CD4-positive, alpha-beta T cell treated with Interleukin-12 subunit alpha and Interleukin-12 subunit beta, for 1 hour (primary cell): ENCODE data around the gene COL27A1.
"Not testable (repeated sequence)": the region's sequence is repeated elsewhere in the genome, so short reads cannot be mapped to it uniquely, and the experiment has no call there.

Experiments used
- DNase-seq: peaks from one replicate; pipeline ENCODE4 v3.0.0-alpha.2; 2020

COL27A1 gene

GRCh38 chr9:114311571-114312512 lies 156.5 kb downstream of the COL27A1 start:
- DNase-seq: no peak

- no peak for DNase-seq
Observed at GRCh38 chr9:114312513-114312875, 157.2 kb downstream of the COL27A1 start.

GRCh38 chr9:114313186-114313585 lies 157.8 kb downstream of the COL27A1 start:
- no peak for DNase-seq

DNA sequence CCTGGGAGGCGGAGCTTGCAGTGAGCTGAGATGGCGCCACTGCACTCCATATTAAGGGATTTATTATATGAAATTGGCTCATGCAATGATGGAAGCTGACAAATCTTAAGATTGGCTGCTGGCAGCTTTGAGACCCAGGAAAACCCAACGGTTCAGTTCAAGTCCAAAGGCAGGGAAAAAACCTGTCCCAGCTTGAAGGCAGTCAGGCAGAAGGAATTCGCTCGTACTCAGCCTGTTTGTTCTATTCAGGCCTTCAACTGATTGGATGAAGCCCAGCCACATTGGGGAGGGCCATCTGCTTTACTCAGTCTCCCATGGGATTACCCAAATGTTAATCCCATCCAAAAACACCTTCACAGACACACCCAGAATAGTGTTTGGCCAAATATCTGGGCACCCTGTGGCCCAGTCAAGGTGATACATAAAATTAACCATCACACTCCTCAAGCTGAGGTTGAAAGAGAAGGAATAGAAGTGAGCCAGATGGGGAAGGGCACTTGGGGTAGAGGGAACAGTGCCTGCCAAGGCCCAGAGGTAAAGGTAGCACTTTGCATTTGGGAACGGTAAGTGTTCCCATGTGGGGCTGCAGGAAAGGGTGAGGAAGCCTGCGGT lies 159.0 kb downstream of the COL27A1 start:
- no peak for DNase-seq

DNA sequence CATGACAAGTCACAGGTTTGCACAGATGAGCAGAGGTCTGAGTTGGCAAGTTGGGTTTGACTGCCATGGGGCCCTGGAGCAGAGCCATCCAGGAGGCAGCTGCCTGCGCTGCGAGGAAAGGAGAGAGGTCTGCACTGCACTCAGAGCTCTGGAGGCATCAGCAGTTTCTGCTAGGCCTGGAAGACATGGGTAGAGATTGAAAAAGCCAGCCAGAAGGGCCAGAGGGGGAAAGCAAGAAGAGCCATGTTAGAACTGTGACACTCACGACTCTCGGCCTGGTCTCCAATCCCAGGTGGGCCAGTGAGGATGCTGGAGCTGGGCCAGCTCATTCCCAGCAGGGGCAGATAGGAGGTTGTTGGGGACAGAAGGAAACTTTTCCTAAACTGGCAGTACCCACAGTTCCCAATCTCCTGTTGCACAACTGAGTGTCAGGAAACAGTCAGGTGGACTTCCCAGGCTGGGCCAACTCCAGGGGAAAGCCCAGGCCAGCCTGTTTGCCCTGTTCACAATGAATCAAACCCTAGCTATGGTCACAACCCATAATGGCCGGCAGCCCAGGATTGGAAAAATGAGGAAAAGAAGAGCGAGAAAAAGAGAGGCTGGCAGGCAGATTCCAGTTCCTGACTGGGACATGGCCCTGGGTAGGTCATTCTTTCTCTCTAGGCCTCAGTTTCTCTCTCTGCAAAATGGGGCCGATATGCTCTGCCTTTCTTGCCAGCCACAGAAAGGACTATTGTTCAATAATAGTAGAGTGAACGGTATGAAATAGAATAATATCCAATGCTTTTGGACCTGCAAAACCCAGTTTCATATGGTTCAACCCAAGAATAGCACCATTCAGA lies 159.8 kb downstream of the COL27A1 start:
- DNase-seq: no peak

DNA sequence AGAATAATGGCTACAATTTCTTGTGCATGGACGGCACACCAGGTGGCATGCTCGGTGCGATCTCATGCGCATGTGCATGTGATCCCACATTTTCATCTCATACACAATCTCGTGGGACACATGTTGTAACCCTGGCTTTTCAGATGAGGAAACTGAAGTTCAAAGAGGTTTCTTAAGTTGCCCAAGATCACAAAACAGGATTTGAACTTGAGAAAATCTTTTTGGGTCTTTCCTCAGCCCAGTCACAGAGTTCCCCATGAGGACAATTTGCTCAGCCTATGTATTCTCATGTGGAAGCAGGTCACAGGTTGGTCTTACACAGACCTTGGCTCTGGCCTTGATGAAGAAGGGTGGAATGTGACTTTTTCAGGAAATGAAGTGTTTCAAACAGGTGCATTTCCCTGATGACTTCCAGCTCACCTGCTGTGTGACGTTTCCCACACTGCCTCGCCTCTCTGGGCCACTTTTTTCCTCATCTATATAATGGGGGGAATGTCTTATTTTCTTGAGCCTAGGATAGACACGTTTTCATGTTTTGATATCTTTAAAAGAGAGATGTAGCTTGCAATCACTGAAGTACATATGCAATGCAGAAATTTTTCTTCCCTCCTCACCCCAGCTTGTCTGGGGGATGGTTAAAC lies 160.5 kb downstream of the COL27A1 start:
- DNase-seq: no peak

- no peak for DNase-seq
Observed at GRCh38 chr9:114316605-114317230, 161.4 kb downstream of the COL27A1 start.

GRCh38 chr9:114317665-114318357 lies 162.5 kb downstream of the COL27A1 start:
- DNase-seq: no peak

DNA sequence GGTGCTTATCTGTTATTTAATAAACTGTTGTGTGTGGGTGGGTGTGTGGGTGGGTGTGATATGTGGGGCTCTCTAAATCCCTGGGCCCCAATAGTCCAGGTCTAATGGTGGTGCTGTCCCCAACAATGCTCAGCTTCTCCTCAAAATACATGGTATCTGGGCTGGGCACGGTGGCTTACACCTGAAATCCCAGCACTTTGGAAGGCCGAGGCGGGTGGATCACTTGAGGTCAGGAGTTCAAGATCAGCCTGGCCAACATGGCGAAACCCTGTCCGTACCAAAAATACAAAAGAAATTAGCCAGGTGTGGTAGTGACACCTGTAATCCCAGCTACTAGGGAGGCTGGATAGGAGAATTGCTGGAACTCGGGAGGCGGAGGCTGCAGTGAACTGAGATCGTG lies 163.1 kb downstream of the COL27A1 start:
- DNase-seq: no peak

GRCh38 chr9:114319147-114319546 lies 163.8 kb downstream of the COL27A1 start:
- no peak for DNase-seq

GRCh38 chr9:114320710-114321109 lies 165.4 kb downstream of the COL27A1 start:
- DNase-seq: not testable (repeated sequence)

GRCh38 chr9:114321759-114322158 lies 166.4 kb downstream of the COL27A1 start:
- DNase-seq: no peak

- not testable (repeated sequence) for DNase-seq
Observed at GRCh38 chr9:114322160-114322818, 167.0 kb downstream of the COL27A1 start.

GRCh38 chr9:114322831-114323531 lies 167.6 kb downstream of the COL27A1 start, which contains the start of gene ORM1:
Gene ORM1 (plus strand): TSS chr9:114323098. CDS start chr9:114323134, 36 bp downstream.
- not testable (repeated sequence) for DNase-seq

- not testable (repeated sequence) for DNase-seq
Observed at GRCh38 chr9:114323849-114324248, 168.5 kb downstream of the COL27A1 start.

DNA sequence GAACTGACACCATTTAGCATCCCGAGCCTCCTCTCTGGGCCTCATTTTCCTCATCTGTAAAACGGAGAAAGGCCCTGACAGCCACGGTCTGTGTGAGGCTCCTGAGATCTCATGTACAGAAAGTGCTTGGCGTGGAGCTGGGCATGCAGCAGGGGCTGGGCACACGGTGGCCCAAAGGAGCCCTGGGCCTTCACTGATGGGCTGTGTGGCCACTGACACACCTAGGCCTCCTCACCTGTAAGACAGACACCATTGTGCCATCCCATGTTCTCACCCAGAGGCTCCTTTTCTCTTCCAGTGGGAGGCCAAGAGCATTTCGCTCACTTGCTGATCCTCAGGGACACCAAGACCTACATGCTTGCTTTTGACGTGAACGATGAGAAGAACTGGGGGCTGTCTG lies 169.2 kb downstream of the COL27A1 start:
- DNase-seq: no peak

DNA sequence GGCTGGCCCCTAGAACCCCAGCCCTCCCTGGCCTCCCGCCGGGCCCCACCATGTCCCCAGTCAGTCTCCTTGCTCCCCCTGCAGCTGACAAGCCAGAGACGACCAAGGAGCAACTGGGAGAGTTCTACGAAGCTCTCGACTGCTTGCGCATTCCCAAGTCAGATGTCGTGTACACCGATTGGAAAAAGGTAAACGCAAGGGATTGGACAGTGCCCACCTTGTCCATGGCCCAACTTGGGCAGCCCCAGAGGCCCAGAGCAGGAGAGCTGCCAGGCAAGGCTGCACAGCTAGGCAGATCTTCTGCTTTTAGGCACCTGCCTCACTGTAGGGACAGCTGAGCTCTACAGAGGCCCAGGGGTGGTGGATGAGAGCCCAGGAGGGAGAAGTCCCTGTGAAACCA lies 169.6 kb downstream of the COL27A1 start:
- not testable (repeated sequence) for DNase-seq

DNA sequence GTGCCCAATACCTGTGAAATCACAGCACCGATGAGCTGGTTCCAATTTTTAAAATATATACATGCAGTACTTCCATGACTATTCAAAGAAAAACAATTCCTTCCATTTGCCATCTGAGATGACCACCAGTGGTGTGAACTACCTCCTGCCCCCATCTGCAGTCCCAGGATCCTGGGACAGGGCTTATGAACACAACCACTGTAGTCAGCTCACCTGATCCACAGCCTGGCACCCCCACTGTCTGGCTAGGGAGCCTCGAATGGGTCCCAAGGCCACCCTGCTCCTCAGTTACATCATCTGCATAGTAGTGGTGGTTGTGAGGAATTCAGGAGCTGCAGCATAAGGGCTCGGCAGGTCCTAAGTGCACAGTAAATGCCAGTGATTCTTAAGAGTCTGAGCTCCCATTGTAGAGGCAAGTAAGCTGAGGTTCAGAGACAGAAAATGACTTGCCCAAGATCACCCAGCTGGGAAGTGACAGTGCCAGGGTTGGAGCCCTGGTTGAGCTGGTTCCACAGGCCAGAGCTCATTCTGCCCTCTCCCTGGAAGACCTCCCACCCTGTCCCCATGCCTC lies 170.4 kb downstream of the COL27A1 start:
- not testable (repeated sequence) for DNase-seq

GRCh38 chr9:114327749-114328148 lies 172.4 kb downstream of the COL27A1 start:
- no peak for DNase-seq

DNA sequence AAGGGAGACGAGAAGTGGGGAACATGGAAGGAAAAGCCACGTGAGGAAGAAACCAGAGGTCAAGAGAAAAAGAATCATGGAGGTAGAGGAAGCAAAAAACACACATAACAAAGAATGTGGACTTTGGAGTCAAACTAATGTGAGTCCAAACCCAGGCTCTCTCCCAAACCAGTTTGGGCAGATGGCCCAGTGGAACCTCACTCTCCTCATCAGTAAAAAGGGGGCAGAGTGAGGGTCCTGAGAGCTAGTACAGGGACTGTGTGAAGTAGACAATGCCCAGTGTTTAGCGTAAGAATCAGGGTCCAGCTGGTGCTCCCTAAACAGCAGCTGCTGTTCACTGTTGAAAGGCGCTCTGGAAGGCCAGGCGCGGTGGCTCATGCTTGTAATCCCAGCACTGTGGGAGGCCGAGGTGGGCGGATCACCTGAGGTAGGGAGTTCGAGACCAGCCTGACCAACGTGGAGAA lies 173.1 kb downstream of the COL27A1 start:
- not testable (repeated sequence) for DNase-seq
